Activated CD4-positive, alpha-beta T cell treated with anti-CD3 and anti-CD28 coated beads, Interleukin-2, amount 10 ng/mL, durations not matched to agents 7 days and 5 days (primary cell): ENCODE data around the gene TFF3. TPM values are rescaled to one million over a fixed set of nuclear protein-coding genes. Genes with fewer than 3 reads are reported as not detected.

ENCODE experiments used
- CTCF ChIA-PET: fragments of 350-600 bp; sonication (Branson Sonifier 250); formaldehyde crosslinking; loops from one replicate; lab custom pipeline; 2021; ENCODE audit warnings: antibody characterized with exemption; lab: Charles Lee
- POLR2A ChIA-PET: fragments of 350-600 bp; sonication (Branson Sonifier 250); formaldehyde crosslinking; loops from one replicate; lab custom pipeline; 2021; ENCODE audit warnings: antibody characterized with exemption; lab: Charles Lee
- DNase-seq: peaks from one replicate; pipeline ENCODE4 v3.0.0-alpha.2; 2020
- H3K27ac Mint-ChIP-seq: one replicate; pipeline ENCODE4 v1.8.0; 2021; ENCODE audit warnings: mild to moderate bottlenecking, moderate library complexity, mixed read lengths
- H3K27me3 Mint-ChIP-seq: one replicate; pipeline ENCODE4 v1.8.0; 2021; ENCODE audit warnings: mixed read lengths
- H3K36me3 Mint-ChIP-seq: one replicate; pipeline ENCODE4 v1.8.0; 2021; ENCODE audit warnings: low read depth, mixed read lengths
- H3K4me1 Mint-ChIP-seq: one replicate; pipeline ENCODE4 v1.8.0; 2021; ENCODE audit warnings: mixed read lengths
- H3K4me3 Mint-ChIP-seq: one replicate; pipeline ENCODE4 v1.8.0; 2021; ENCODE audit warnings: mild to moderate bottlenecking, moderate library complexity, mixed read lengths
- H3K9me3 Mint-ChIP-seq: one replicate; pipeline ENCODE4 v1.8.0; 2021; ENCODE audit warnings: mixed read lengths
- total RNA-seq, 2 experiments: library from RNA; stranded (reverse); gene quantifications; one replicate each; pipeline ENCODE4 v1.2.3, GENCODE V29; 2021

The TFF3 gene, protein sequence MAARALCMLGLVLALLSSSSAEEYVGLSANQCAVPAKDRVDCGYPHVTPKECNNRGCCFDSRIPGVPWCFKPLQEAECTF
- not detected for total RNA-seq

DNA sequence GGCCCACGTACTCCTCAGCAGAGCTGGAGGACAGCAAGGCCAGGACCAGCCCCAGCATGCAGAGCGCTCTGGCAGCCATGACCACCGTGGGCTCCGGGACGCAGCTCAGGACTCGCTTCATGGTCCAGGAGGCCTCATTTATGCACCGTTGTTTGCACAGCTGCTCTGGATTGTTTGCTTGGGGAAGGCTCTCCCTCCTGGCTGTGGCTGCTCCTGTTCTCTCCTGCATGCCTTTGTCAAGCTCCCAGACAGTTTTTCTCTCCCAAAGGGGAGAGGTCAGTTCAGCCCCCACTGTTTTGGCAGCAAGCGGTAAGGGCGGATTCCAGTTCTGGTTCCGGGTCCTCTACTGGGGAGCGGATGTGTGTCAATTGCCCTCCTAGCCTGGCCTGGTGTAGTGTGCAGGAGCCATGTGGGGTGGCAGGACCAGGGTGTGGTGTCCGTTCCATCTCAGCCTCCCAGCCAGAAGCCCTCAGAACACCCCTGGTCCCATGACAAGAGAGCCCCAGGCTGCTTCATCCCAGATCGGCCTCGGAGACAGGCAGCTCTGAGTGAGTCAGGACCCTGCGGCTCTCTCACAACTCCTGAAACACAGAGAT, at the start of gene TFF3:
TFF3 (minus strand) TSS at position 114 of the 596 bp plus-strand sequence; CDS start at position 79, 35 bp downstream.
- Mint-ChIP-seq H3K4me1 (peaks cover 9% of the 10 kb centered on the region), H3K27ac (no peak within 1 kb of the TSS), H3K9me3 (no peaks in the 10 kb centered on the region), H3K4me3 (no peak within 1 kb of the TSS), H3K27me3 (no peaks in the 10 kb centered on the region), H3K36me3 (no peaks in the 10 kb centered on the region)
- CTCF ChIA-PET, result no interaction called here
- no peak for DNase-seq
- POLR2A ChIA-PET, result no interaction called here

DNA sequence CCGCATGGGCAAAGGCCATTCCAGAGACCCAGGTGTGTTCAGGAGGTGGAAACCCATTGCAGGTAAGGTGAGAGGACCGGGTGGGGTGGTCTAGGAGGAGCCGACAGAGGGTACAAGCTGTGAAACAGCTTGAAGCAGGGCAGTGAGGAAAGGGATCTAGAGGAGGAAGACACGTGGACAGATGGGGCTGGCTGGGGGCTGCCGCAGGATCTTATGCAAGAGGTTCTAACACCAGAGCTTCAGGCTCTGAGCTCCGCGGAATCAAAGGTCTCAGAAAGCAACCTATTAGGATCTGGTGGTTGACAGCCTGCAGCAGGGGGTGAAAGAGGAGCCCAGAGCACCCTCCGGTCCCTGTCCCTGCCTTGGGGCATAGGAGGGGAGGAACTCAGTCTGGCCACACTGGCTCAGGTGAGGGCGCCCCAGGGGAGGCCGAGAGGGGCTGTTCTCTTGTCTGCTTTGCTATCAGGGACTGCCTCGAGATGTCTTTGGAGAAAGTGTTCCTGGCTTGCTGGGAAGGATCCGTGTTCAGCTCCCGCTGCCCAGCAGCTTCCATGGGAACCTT, 49.2 kb upstream of the TFF3 start:
- Mint-ChIP-seq H3K27me3 (peaks cover 1% of the 10 kb centered on the region), H3K4me1 (peaks cover 14% of the 10 kb centered on the region), H3K27ac (no peak overlapping the region), H3K9me3 (peaks cover 4% of the 10 kb centered on the region), H3K36me3 (no peaks in the 10 kb centered on the region), H3K4me3 (no peak overlapping the region)
- ChIA-PET CTCF (interaction anchor here (1.6 to 4.9 kb wide), 2 partner anchors 10 to 26 kb away, joined by 3 to 22 read pairs; no protein-coding TSS in a partner anchor), POLR2A (no interaction called here)
- no peak for DNase-seq

DNA sequence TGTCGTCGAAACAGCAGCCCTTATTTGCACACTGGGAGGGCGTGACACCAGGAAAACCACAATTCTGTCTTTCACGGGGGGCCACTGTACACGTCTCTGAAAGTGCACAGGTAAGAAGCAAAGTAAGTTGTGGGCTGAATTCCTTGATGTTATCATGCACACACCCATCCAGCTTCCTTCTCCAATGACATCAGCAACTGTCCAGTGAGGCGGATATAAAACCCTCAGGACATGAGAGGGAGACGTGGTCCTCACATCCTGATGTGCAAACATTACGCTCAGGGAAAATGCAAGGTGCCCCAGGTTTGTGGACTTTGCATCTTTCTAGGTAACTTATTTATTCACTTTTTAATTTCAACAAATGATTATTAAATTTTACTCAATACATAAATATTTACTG, 48.1 kb upstream of the TFF3 start:
- POLR2A ChIA-PET, result no interaction called here
- peaks cover 2% of the 10 kb centered on the region for H3K36me3 Mint-ChIP-seq
- peaks cover 8% of the 10 kb centered on the region for H3K4me1 Mint-ChIP-seq
- no peak for DNase-seq
- peaks cover 4% of the 10 kb centered on the region for H3K9me3 Mint-ChIP-seq
- CTCF ChIA-PET, result interaction anchor here (0.7 to 4.9 kb wide), 3 partner anchors 11 to 118 kb away, joined by 3 to 22 read pairs (median 4); no protein-coding TSS in a partner anchor
- H3K27me3 Mint-ChIP-seq, result peaks cover 1% of the 10 kb centered on the region
- H3K4me3 Mint-ChIP-seq, result no peak overlapping the region
- no peak overlapping the region for H3K27ac Mint-ChIP-seq

DNA sequence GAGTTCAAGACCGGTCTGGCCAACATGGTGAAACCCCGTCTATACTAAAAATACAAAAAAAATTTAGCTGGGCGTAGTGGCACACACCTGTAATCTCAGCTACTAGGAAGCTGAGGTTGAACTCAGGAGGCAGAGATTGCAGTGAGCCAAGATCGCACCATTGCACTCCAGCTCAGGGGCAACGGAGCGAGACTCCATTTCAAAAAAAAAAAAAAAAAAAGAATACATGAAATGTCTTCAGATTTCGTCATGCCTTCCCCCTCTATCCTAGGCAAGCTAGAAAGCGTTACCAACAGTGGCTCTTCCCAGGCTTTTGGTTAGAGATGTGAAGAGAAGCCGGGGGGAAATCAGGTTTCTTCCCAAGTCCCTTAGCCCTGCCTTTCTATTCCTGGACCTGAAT, 47.5 kb upstream of the TFF3 start:
- CTCF ChIA-PET, result interaction anchor here (0.6 to 4.9 kb wide), 3 partner anchors 12 to 88 kb away, joined by 3 to 22 read pairs (median 3); no protein-coding TSS in a partner anchor

DNA sequence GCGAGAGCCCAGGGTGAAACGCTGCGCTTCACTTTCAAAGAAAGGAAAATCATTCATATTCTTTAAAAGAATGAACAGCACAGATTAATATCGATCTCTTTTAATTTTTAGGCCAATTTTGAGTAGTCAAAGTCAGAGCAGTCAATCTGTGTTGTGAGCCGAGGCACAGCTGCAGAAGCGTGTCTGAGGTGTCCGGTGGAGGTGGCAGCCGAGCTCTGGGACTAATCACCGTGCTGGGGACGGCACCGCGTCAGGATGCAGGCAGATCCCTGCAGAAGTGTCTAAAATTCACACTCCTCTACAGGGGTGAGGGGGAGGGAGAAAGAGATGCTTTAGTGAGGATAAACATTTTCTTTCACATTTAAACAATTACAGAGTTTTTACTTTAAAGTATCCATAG, 47.0 kb upstream of the TFF3 start:
- Mint-ChIP-seq H3K36me3 (peaks cover 2% of the 10 kb centered on the region), H3K4me3 (no peak overlapping the region), H3K9me3 (peaks cover 7% of the 10 kb centered on the region), H3K4me1 (peaks cover 6% of the 10 kb centered on the region), H3K27ac (no peak overlapping the region), H3K27me3 (peaks cover 1% of the 10 kb centered on the region)
- POLR2A ChIA-PET, result interaction anchor here (0.6 kb wide), 1 partner anchor 53 kb away, joined by 3 read pairs; no protein-coding TSS in a partner anchor
- no peak for DNase-seq
- CTCF ChIA-PET, result interaction anchor here (0.6 to 4.9 kb wide), 2 partner anchors 12 to 88 kb away, joined by 3 to 22 read pairs; no protein-coding TSS in a partner anchor

More for the DNA sequence above, 47.5 kb upstream of the TFF3 start:
- H3K4me1 Mint-ChIP-seq, result peaks cover 5% of the 10 kb centered on the region
- DNase-seq, result no peak
- POLR2A ChIA-PET, result interaction anchor here (0.6 kb wide), 1 partner anchor 52 kb away, joined by 3 read pairs; no protein-coding TSS in a partner anchor
- peaks cover 2% of the 10 kb centered on the region for H3K36me3 Mint-ChIP-seq
- no peak overlapping the region for H3K27ac Mint-ChIP-seq
- H3K9me3 Mint-ChIP-seq, result peaks cover 4% of the 10 kb centered on the region
- no peak overlapping the region for H3K4me3 Mint-ChIP-seq
- peaks cover 1% of the 10 kb centered on the region for H3K27me3 Mint-ChIP-seq

DNA sequence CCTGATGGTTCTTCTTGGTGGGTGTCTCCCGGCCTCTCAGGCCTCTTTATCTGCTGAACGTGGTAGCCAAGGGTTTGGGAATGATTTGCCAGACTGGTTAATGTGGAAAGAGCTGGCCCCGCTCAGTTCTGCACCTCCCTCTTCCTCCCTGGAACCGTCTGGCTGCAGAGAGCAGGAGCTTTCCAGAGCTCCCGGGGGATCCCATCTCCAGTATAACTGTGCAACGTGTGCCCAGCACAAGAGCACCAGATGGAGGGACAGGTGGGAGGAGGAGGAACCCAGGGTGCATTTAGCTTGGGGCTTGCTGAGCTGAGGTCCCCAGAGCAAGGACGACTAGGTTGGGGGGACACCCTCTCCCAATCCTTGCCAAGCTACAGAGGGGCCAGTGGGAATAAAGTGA, 46.1 kb upstream of the TFF3 start:
- H3K9me3 Mint-ChIP-seq, result peaks cover 11% of the 10 kb centered on the region
- peaks cover 1% of the 10 kb centered on the region for H3K27me3 Mint-ChIP-seq
- no peak overlapping the region for H3K4me3 Mint-ChIP-seq
- H3K36me3 Mint-ChIP-seq, result peaks cover 2% of the 10 kb centered on the region
- no peak overlapping the region for H3K27ac Mint-ChIP-seq
- DNase-seq, result no peak
- CTCF ChIA-PET, result interaction anchor here (1.1 to 4.9 kb wide), 3 partner anchors 13 to 35 kb away, joined by 3 to 22 read pairs (median 3); no protein-coding TSS in a partner anchor
- H3K4me1 Mint-ChIP-seq, result peaks cover 6% of the 10 kb centered on the region
- POLR2A ChIA-PET, result no interaction called here

DNA sequence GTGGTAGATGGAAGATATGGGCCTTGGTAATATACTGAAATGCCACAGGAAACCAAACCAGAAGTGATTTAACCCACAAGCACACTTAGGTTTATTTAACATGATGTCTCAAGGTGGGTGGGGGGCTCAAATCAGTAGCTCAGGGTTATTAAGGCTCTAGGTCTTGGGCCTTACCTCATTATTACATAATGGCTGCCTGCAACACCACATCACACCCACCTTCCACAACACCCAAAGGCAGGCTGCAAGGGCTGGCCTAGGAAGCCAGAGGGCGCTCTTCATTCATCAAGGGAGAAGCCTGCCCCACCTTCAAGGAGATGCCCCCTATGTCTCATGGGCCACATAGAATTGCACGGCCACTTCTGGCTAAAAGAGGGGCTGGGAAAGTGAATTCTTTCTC, 45.1 kb upstream of the TFF3 start:
- peaks cover 6% of the 10 kb centered on the region for H3K27me3 Mint-ChIP-seq
- peaks cover 6% of the 10 kb centered on the region for H3K4me1 Mint-ChIP-seq
- CTCF ChIA-PET, result interaction anchor here (1.7 to 4.9 kb wide), 2 partner anchors 14 to 50 kb away, joined by 5 to 22 read pairs; no protein-coding TSS in a partner anchor
- peak; percentile 18 for DNase-seq
- peaks cover 5% of the 10 kb centered on the region for H3K36me3 Mint-ChIP-seq
- no peak overlapping the region for H3K4me3 Mint-ChIP-seq
- H3K27ac Mint-ChIP-seq, result no peak overlapping the region
- H3K9me3 Mint-ChIP-seq, result peaks cover 16% of the 10 kb centered on the region
- POLR2A ChIA-PET, result no interaction called here

DNA sequence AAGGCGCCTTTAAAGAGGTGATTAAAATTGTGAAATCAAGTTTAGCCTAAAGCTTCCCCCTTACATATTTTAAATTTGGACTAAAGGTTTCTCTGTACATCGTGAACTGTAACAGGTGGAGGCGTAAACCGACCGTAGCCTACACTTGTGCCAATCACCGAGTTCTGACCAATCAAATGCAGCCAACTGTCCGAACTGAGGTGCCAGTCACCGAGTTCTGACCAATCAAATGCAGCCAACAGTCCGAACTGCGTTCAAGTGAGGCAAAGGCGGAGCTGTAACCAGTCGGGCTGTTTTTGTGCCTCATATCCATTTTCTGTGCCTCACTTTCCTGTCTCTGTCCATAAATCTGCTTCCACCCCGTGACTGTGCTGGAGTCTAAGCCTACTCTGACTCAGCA, 43.7 kb upstream of the TFF3 start:
- Mint-ChIP-seq H3K36me3 (peaks cover 5% of the 10 kb centered on the region), H3K4me3 (no peak overlapping the region), H3K27ac (no peak overlapping the region), H3K4me1 (peaks cover 6% of the 10 kb centered on the region), H3K9me3 (peaks cover 21% of the 10 kb centered on the region), H3K27me3 (peaks cover 6% of the 10 kb centered on the region)
- ChIA-PET POLR2A (no interaction called here), CTCF (no interaction called here)
- no peak for DNase-seq

DNA sequence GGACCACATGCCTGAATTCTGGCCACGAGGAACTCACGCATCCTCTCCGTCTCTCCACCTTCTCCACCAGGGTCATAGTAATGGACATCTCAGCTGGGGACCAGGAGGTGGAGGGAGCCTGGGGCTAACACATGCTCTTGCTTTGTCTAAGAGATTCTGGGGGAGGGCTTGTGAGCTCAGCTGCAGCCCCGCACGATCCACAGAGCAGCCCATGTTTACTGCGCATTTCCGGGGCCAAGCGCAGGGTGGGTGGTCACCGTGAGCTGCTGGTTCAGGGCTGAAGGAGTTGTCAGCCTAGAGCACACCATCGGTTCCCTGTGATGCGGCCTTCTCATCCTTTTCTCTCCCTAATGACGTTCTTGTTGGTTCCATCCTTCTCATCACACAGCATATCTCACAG, 43.1 kb upstream of the TFF3 start:
- CTCF ChIA-PET, result interaction anchor here (1.0 to 1.2 kb wide), 3 partner anchors 9 to 16 kb away, joined by 3 to 4 read pairs (median 3); no protein-coding TSS in a partner anchor
- POLR2A ChIA-PET, result no interaction called here
- no peak for DNase-seq
- peaks cover 5% of the 10 kb centered on the region for H3K36me3 Mint-ChIP-seq
- H3K4me3 Mint-ChIP-seq, result no peak overlapping the region
- H3K27me3 Mint-ChIP-seq, result peaks cover 6% of the 10 kb centered on the region
- H3K9me3 Mint-ChIP-seq, result peaks cover 26% of the 10 kb centered on the region
- H3K4me1 Mint-ChIP-seq, result peaks cover 4% of the 10 kb centered on the region
- no peak overlapping the region for H3K27ac Mint-ChIP-seq

DNA sequence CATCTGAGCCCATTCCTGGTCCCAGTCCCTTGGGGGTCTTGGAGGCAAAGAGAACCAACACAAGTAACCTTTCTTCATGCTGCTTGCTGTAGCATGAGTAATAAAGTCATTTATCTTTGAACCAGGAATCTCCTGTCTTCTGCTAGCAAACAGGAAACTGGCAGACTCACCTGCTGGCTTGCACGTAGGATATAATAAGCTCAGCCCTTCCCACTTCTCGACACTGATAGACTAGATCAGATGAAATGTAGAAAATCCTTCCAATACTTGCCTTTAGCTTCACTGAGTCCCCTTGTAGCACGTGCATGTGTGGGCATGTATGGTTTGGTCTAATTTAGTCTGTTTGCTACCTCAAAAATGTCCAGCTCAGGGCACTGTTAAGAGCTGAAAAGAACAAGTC, 42.1 kb upstream of the TFF3 start:
- Mint-ChIP-seq H3K4me1 (peaks cover 2% of the 10 kb centered on the region), H3K4me3 (no peak overlapping the region), H3K27ac (no peak overlapping the region), H3K9me3 (peaks cover 26% of the 10 kb centered on the region), H3K36me3 (peaks cover 5% of the 10 kb centered on the region), H3K27me3 (peaks cover 6% of the 10 kb centered on the region)
- DNase-seq, result no peak
- ChIA-PET POLR2A (no interaction called here), CTCF (interaction anchor here (1.0 to 1.2 kb wide), 3 partner anchors 10 to 17 kb away, joined by 3 to 4 read pairs (median 3); no protein-coding TSS in a partner anchor)

DNA sequence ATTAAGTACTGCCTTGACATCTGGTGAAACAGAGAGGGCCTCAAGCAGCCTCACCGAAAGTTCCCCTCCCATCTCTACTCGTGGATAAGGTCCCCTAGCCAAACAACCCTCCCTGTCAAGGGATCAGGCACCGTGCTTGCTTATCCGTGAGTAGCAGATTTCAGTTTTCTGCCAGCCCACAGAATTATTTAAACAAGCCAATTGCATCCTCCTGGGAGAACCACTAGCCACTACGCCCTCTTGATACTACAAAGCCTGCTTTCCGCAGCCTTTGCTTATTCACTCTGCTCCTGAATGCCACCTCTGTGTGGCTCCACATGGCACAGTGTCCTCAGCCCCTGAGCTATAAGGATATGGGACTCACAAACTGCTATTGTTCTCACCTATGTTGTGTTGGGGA, 41.4 kb upstream of the TFF3 start:
- Mint-ChIP-seq H3K27ac (no peak overlapping the region), H3K36me3 (peaks cover 5% of the 10 kb centered on the region), H3K27me3 (peaks cover 5% of the 10 kb centered on the region), H3K9me3 (peaks cover 26% of the 10 kb centered on the region), H3K4me1 (peaks cover 2% of the 10 kb centered on the region), H3K4me3 (no peak overlapping the region)
- CTCF ChIA-PET, result no interaction called here
- POLR2A ChIA-PET, result no interaction called here
- no peak for DNase-seq

DNA sequence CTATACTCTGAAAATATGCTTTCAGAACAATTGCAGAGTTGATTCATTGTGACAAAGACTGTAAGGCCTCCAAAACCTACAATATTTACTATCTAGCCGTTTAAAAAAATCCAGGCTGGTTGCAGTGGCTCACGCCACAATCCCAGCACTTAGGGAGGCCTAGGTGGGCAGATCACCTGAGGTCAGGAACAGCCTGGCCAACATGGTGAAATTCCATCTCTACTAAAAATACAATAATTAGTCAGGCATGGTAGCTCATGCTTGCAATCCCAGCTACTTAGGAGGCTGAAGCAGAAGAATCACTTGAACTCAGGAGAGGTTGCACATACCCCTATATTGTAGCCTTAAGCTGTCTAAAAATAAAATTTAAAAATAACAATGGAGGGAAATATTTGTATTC, 40.8 kb upstream of the TFF3 start:
- no peak overlapping the region for H3K27ac Mint-ChIP-seq
- no peak overlapping the region for H3K4me3 Mint-ChIP-seq
- ChIA-PET CTCF (no interaction called here), POLR2A (no interaction called here)
- H3K36me3 Mint-ChIP-seq, result peaks cover 5% of the 10 kb centered on the region
- peaks cover 5% of the 10 kb centered on the region for H3K27me3 Mint-ChIP-seq
- no peak for DNase-seq
- H3K9me3 Mint-ChIP-seq, result peaks cover 26% of the 10 kb centered on the region
- peaks cover 2% of the 10 kb centered on the region for H3K4me1 Mint-ChIP-seq

DNA sequence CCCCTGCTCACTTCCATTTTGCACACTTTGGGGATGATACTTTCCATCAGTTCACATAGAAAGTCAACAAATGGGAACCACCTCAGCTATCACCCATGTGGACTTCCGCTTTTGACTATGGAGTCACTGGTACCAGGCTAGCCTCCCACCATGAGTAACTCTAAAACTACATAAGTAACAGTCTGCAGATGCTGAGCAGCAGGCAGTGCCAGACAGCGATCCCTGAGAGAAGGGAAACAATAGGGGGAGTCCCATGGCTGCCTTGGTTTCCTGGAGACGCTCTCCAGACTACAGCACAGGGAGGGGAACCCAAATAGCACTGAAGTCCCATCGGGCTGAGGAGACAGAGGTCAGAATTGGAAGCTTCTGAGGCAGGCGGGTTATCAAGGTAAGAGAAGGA, 38.4 kb upstream of the TFF3 start:
- H3K27ac Mint-ChIP-seq, result peak overlapping the region; percentile 22
- H3K9me3 Mint-ChIP-seq, result peaks cover 22% of the 10 kb centered on the region
- peaks cover 5% of the 10 kb centered on the region for H3K27me3 Mint-ChIP-seq
- CTCF ChIA-PET, result interaction anchor here (0.9 to 1.5 kb wide), 3 partner anchors 11 to 43 kb away, joined by 3 to 4 read pairs (median 3); no protein-coding TSS in a partner anchor
- POLR2A ChIA-PET, result no interaction called here
- H3K4me1 Mint-ChIP-seq, result peaks cover 2% of the 10 kb centered on the region
- peaks cover 5% of the 10 kb centered on the region for H3K36me3 Mint-ChIP-seq
- no peak for DNase-seq
- H3K4me3 Mint-ChIP-seq, result no peak overlapping the region
